Keratinocyte (primary cell): Measurements from ENCODE around the gene ASTN2. TPM values are rescaled to one million over a fixed set of nuclear protein-coding genes. Genes with fewer than 3 reads are reported as not detected.

Experiments
- DNase-seq: peaks from one replicate; pipeline ENCODE4 v3.0.0-alpha.2; 2011; ENCODE audit warnings: low read depth, missing footprints, low spot score
- FAIRE-seq: peaks from 2 replicates; lab custom pipeline; 2011; peaks lifted over from hg19 to GRCh38; lab: Jason Lieb, UNC
- H2AFZ ChIP-seq: 2 replicates; pipeline ENCODE4 v1.6.0; 2012; ENCODE audit warnings: low read length, control low read depth, inconsistent platforms; ENCODE audit not compliant: control insufficient read depth
- H3K27ac ChIP-seq: 2 replicates; pipeline ENCODE4 v1.5.1; 2011; ENCODE audit warnings: low read length; ENCODE audit not compliant: control insufficient read depth, insufficient read depth
- H3K27me3 ChIP-seq: 3 replicates; pipeline ENCODE4 v1.6.0; 2011; ENCODE audit warnings: low read length; ENCODE audit not compliant: control insufficient read depth, insufficient read depth; ENCODE audit errors: extremely low read depth
- H3K36me3 ChIP-seq, 2 experiments: 2 replicates in 1 of 2; 3 replicates in 1 of 2; pipeline ENCODE4 v1.5.1; 2011; ENCODE audit warnings: low read length in 2 of 2, mild to moderate bottlenecking in 1 of 2; ENCODE audit not compliant: control insufficient read depth in 2 of 2, insufficient read depth in 2 of 2; ENCODE audit errors: extremely low read depth in 1 of 2
- H3K4me1 ChIP-seq: 3 replicates; pipeline ENCODE4 v1.5.1; 2011; ENCODE audit warnings: low read length; ENCODE audit not compliant: control insufficient read depth, insufficient read depth; ENCODE audit errors: extremely low read depth
- H3K4me2 ChIP-seq: 3 replicates; pipeline ENCODE4 v1.6.0; 2011; ENCODE audit warnings: low read depth, low read length; ENCODE audit not compliant: control insufficient read depth, insufficient read depth; ENCODE audit errors: extremely low read depth
- H3K4me3 ChIP-seq, 3 experiments: fragments of 200-600 bp in 1 of 3; sonication (generic) in 1 of 3; 2 replicates in 2 of 3; 3 replicates in 1 of 3; pipeline ENCODE4 v1.5.1; 2011 to 2016; ENCODE audit warnings: low read length in 3 of 3, mild to moderate bottlenecking in 3 of 3, control low read depth in 2 of 3, inconsistent platforms in 1 of 3, low read depth in 1 of 3, mixed read lengths in 1 of 3, mixed run types in 1 of 3, moderate library complexity in 1 of 3; ENCODE audit not compliant: control insufficient read depth in 2 of 3, insufficient read depth in 2 of 3; ENCODE audit errors: extremely low read depth in 1 of 3
- H3K79me2 ChIP-seq: 2 replicates; pipeline ENCODE4 v1.6.0; 2012; ENCODE audit warnings: low read length; ENCODE audit not compliant: control insufficient read depth, insufficient read depth
- H3K9ac ChIP-seq: 3 replicates; pipeline ENCODE4 v1.6.0; 2011; ENCODE audit warnings: low read length; ENCODE audit not compliant: control insufficient read depth, insufficient read depth; ENCODE audit errors: extremely low read depth
- H3K9me1 ChIP-seq: 3 replicates; pipeline ENCODE4 v1.6.0; 2011; ENCODE audit warnings: low read length; ENCODE audit not compliant: control insufficient read depth, insufficient read depth; ENCODE audit errors: extremely low read depth
- H3K9me3 ChIP-seq: 2 replicates; pipeline ENCODE4 v1.5.1; 2012; ENCODE audit warnings: low read depth, low read length; ENCODE audit not compliant: control insufficient read depth
- H4K20me1 ChIP-seq: 3 replicates; pipeline ENCODE4 v1.6.0; 2011; ENCODE audit warnings: low read length; ENCODE audit not compliant: control insufficient read depth, insufficient read depth; ENCODE audit errors: extremely low read depth
- CTCF ChIP-seq, 3 experiments: IDR thresholded peaks in 1 of 3; conservative IDR thresholded peaks in 1 of 3; optimal IDR thresholded peaks in 1 of 3; 2 replicates in 2 of 3; 3 replicates in 1 of 3; pipeline versions ENCODE3 to v1.5.1; 2011; ENCODE audit warnings: low read length in 3 of 3, mild to moderate bottlenecking in 3 of 3, moderate library complexity in 2 of 3, control low read depth in 1 of 3, inconsistent platforms in 1 of 3; ENCODE audit not compliant: insufficient read depth in 2 of 3; ENCODE audit errors: extremely low read depth in 1 of 3
- EZH2 ChIP-seq: IDR thresholded peaks from one replicate; pipeline ENCODE4 v1.6.1; 2012; ENCODE audit warnings: inconsistent platforms, mild to moderate bottlenecking, low read length, moderate library complexity
- dilution Hi-C: fragments of 300-500 bp; cut with MboI; formaldehyde crosslinking; loops from one replicate; pipeline ENCODE4 v1.7.0; 2020; ENCODE audit warnings: low sequenced_read_pairs; ENCODE audit not compliant: extremely low pct_ligation_motif_present
- polyA plus RNA-seq, 5 experiments: library from polyadenylated mRNA; depleted of rRNA in 3 of 5; stranded (reverse) in 3 of 5; stranded (forward) in 1 of 5; unstranded in 1 of 5; fragments of >200 nt; gene quantifications; 1 replicate in 1 of 5; 2 replicates in 3 of 5; 3 replicates in 1 of 5; pipeline versions ENCODE4 v1.2.1 to v1.2.3, GENCODE V29; 2011 to 2012; ENCODE audit warnings: missing spikeins in 2 of 5, low read depth in 1 of 5, low replicate concordance in 1 of 5

The ASTN2 gene
- polyA plus RNA-seq, 1 donor (not counting 4 experiments of a cell fraction or from before 2014, with no cell fraction given): 0.31 TPM

- H2AFZ ChIP-seq: no peak overlapping the region
- no peak overlapping the region for H3K9ac ChIP-seq
- no peaks in the 10 kb centered on the region for H3K79me2 ChIP-seq
- H3K36me3 ChIP-seq: no peaks in the 10 kb centered on the region
- no peaks in the 10 kb centered on the region for H3K9me3 ChIP-seq
- H4K20me1 ChIP-seq: no peaks in the 10 kb centered on the region
- DNase-seq: no peak
- H3K9me1 ChIP-seq: no peaks in the 10 kb centered on the region
- FAIRE-seq: no peak
- no peaks in the 10 kb centered on the region for H3K4me1 ChIP-seq
- TF ChIP-seq CTCF (optimal IDR thresholded peaks at IDR 0.05 in 1 of 3, IDR thresholded peaks at IDR 0.05 in 1 of 3, conservative IDR thresholded peaks at IDR 0.05 in 1 of 3; ENCODE audit: extremely low read depth in 1 of 3, insufficient read depth in 2 of 3, low read length in 3 of 3): no peak
- TF ChIP-seq EZH2: no peak
- dilution Hi-C loops: no loop called here
- H3K27me3 ChIP-seq: no peaks in the 10 kb centered on the region
- H3K4me3 ChIP-seq: no peak overlapping the region
- H3K4me2 ChIP-seq: no peak overlapping the region
- no peak overlapping the region for H3K27ac ChIP-seq
Measured at GRCh38 chr9:116632990-116633838, 781.6 kb downstream of the ASTN2 start.

GRCh38 chr9:116629634-116630033 lies 785.2 kb downstream of the ASTN2 start:
- H3K27me3 ChIP-seq: no peaks in the 10 kb centered on the region
- no peak overlapping the region for H3K9ac ChIP-seq
- no peaks in the 10 kb centered on the region for H4K20me1 ChIP-seq
- no peaks in the 10 kb centered on the region for H3K9me1 ChIP-seq
- H3K9me3 ChIP-seq: no peaks in the 10 kb centered on the region
- no peak for DNase-seq
- no peaks in the 10 kb centered on the region for H3K36me3 ChIP-seq
- H3K27ac ChIP-seq: no peak overlapping the region
- FAIRE-seq: no peak
- dilution Hi-C loops: no loop called here
- H3K4me3 ChIP-seq: no peak overlapping the region
- H3K4me1 ChIP-seq: no peaks in the 10 kb centered on the region
- TF ChIP-seq CTCF (optimal IDR thresholded peaks at IDR 0.05 in 1 of 3, IDR thresholded peaks at IDR 0.05 in 1 of 3, conservative IDR thresholded peaks at IDR 0.05 in 1 of 3; ENCODE audit: extremely low read depth in 1 of 3, insufficient read depth in 2 of 3, low read length in 3 of 3): no peak
- no peak for TF ChIP-seq EZH2
- H3K4me2 ChIP-seq: no peak overlapping the region
- no peak overlapping the region for H2AFZ ChIP-seq
- no peaks in the 10 kb centered on the region for H3K79me2 ChIP-seq
